ENCODE measurements around the gene LRFN2. TPM values are rescaled to one million over a fixed set of nuclear protein-coding genes. Genes with fewer than 3 reads are reported as not detected.

Gene LRFN2
- total RNA-seq (2014; rRNA removed; shearing (Covaris generic)) = 0.11 and 0.28 TPM in 2 replicates

DNA sequence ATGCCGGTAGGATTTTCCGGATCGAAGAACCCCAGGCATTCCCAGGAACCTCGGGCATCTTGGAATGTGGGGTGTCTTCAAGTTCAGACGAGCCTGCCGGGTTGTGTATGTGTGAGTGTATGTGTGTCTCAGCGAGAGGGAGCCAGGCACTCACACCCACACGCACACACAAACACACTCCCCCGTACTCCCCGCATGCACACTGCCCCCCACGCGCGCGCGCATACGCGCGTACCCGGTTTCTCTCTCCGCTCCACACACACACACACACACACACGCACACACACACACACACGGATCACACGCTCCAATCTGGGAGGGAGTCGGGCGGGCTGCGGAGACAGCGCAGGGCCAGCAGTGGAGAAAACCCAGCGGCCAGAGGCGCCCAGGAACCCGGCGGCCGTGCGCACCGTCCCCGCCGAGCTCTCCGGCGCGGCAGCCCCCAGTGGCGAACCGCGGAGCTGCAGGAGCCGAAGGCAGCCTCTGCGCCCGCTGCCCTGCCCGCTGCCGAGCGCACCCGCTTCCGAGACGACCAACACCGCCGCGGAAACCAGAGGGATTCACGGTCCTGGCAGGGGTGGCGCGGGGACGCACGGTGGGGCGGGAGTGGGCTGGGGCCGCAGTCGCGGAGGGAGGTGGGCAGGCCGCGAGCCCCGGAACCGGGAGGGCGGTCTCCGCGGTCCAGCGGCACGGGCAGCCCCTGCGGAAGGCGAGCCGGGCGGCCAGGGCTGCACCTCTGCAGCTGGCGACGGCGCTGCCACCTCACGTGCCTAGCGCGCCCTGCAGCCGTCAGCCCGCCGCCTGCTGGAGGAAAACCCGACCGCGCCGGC lies at the start of gene LRFN2:
Gene LRFN2, minus strand, starts transcription at position 125 of the 830 bp plus-strand sequence.
- H3K4me3 ChIP-seq (ENCODE audit: insufficient read depth, low read depth, low read length) = peak within 1 kb of the TSS; percentile 61
- peak; percentile 93 for DNase-seq
- H3K36me3 ChIP-seq (replicated peaks; ENCODE audit: control insufficient read depth, insufficient read depth, low read length) = no peaks in the 10 kb centered on the region
- peaks cover 30% of the 10 kb centered on the region for H3K27me3 ChIP-seq (ENCODE audit: control insufficient read depth, insufficient read depth, low read length)

DNA sequence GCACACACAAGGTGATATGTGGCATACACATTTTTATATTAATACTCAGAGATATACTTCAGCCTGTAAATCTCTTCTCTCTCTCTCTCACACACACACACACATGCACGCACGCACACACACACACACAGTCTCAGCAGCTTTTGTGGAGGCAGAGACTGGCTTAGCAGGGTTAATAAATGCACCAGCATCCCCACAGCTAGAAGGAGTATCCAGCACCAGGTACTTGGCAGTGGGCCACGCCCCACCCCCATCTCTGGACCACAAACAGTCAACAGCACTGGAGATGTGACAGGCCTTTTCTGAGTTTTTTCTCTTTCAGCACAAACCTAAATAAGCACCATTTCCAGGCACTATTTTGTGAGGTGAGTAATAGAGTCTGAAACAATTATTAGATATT lies 47.3 kb upstream of the LRFN2 start:
- H3K36me3 ChIP-seq (replicated peaks; ENCODE audit: control insufficient read depth, insufficient read depth, low read length) = no peaks in the 10 kb centered on the region
- DNase-seq = no peak
- no peaks in the 10 kb centered on the region for H3K27me3 ChIP-seq (ENCODE audit: control insufficient read depth, insufficient read depth, low read length)
- no peak overlapping the region for H3K4me3 ChIP-seq (ENCODE audit: insufficient read depth, low read depth, low read length)

DNA sequence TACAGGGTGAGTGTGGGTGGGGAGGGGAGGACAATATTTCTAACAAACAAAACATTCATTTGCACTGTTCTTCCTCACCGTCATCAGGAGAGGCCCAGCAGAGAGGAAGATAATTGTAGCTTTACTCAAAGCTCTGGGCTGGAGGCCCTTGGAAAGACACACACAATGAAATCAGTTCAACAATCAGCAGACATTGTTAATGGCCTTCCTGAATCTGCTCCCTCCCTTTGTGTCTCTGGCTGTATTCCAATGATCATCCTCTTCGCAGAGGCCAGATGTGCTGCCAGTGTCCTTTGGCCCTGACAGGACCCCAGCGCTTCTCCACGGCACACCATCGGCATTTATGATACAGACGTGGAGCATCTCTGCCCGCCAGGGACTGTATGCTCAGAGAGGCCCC lies 44.6 kb upstream of the LRFN2 start:
- H3K4me3 ChIP-seq (ENCODE audit: insufficient read depth, low read depth, low read length) = no peak overlapping the region
- no peaks in the 10 kb centered on the region for H3K36me3 ChIP-seq (replicated peaks; ENCODE audit: control insufficient read depth, insufficient read depth, low read length)
- no peak for DNase-seq
- H3K27me3 ChIP-seq (ENCODE audit: control insufficient read depth, insufficient read depth, low read length) = no peaks in the 10 kb centered on the region

DNA sequence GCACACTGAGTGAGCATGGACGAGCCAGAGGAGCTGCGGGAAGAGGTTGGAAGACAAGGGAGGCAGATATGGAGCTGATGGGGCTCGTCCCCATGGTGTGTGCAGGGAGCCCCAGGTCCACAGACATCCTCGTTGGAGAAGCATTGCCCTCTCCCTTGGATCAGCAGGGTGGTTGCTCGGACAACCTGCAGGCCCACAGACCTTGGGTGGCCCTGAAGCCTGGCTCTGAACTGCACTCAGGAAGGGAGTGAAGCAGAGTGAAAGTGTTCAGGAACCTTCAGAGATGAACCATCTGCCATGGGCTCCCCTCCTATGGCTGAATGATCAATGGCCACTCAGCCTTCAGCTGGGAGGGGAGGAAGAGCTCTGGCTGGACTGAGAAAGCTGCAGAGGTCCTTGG lies 43.3 kb upstream of the LRFN2 start:
- Histone ChIP-seq H3K36me3 (replicated peaks; ENCODE audit: control insufficient read depth, insufficient read depth, low read length) (no peaks in the 10 kb centered on the region), H3K27me3 (ENCODE audit: control insufficient read depth, insufficient read depth, low read length) (no peaks in the 10 kb centered on the region), H3K4me3 (ENCODE audit: insufficient read depth, low read depth, low read length) (no peak overlapping the region)
- DNase-seq = no peak

DNA sequence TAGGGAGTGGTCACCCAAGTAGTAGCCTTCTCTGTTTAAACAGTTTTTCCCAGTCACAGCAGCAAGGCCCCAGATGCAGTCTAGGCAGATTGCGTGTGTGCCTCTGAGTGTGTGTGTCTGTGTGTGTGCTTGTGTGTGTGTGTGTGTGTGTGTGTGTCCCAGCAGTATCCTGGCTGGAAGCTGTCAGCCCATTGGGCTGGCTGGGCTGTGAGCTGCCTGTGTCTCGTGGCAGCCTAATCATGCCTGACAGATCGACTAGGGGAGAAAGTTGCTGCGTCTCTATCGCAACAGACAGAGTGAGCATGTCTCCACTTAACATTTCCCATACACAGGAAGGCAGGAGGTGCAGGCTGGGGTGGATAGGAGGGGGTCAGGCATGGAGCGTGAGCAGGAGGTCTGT lies 42.9 kb upstream of the LRFN2 start:
- no peak overlapping the region for H3K4me3 ChIP-seq (ENCODE audit: insufficient read depth, low read depth, low read length)
- no peaks in the 10 kb centered on the region for H3K36me3 ChIP-seq (replicated peaks; ENCODE audit: control insufficient read depth, insufficient read depth, low read length)
- DNase-seq = no peak
- H3K27me3 ChIP-seq (ENCODE audit: control insufficient read depth, insufficient read depth, low read length) = no peaks in the 10 kb centered on the region

DNA sequence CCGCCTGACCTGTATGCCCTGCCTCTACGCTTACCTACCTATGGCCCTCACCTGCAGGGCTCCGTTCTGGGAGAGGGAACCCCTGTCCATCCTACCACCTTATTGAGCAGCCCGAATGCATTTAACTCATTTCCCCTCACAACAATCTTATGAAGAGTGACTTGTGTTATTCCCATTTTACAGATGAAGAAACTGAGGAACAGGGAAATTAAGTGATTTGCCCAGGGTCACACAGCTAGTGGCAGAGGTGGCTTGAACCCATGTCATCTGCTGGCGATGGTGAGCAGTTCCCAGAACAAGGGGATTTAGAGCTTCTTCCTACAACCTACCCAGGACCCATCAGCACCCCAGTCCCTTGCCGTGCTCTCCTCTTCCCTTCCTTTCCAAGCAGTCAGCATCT lies 42.3 kb upstream of the LRFN2 start:
- Histone ChIP-seq H3K36me3 (replicated peaks; ENCODE audit: control insufficient read depth, insufficient read depth, low read length) (no peaks in the 10 kb centered on the region), H3K27me3 (ENCODE audit: control insufficient read depth, insufficient read depth, low read length) (no peaks in the 10 kb centered on the region), H3K4me3 (ENCODE audit: insufficient read depth, low read depth, low read length) (no peak overlapping the region)
- no peak for DNase-seq

DNA sequence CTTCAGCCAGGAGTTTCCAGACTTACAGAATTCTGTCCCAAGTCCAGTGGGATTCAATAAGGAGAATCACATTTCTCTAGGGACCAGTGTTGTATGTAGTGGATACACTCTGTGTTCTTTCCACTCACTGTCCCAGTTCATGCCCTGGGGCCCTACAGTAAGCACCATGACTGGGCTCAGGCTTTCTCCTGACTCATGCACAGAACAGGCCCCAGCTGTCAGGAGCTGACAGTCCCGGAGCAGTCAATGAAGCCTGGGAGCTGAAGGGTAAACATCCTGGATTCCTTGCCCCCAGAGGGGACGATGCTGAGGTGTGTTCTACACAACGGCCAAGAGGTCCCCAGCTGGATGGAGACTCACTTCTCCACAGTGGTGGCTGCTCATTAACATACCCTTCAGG lies 40.2 kb upstream of the LRFN2 start:
- no peaks in the 10 kb centered on the region for H3K36me3 ChIP-seq (replicated peaks; ENCODE audit: control insufficient read depth, insufficient read depth, low read length)
- H3K4me3 ChIP-seq (ENCODE audit: insufficient read depth, low read depth, low read length) = no peak overlapping the region
- no peak for DNase-seq
- no peaks in the 10 kb centered on the region for H3K27me3 ChIP-seq (ENCODE audit: control insufficient read depth, insufficient read depth, low read length)

DNA sequence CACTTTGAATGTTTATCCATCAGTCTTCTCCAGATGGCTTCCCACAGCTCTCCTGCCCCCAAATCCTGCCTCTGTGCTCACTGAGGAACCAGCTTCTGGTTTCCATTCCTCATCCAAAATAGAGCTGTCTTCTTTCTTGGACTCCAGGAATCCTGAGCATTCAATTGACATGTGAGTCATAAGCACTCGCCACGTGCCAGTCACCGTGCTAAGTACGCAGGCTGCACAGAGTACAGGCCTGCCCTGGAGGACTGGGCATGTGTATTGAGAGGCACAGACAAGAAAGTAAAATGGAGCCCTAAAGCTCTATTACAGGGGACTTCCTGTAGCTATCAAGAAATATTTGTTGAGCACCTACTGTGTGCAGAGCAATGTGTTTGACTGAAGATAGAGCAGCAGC lies 39.7 kb upstream of the LRFN2 start:
- Histone ChIP-seq H3K27me3 (ENCODE audit: control insufficient read depth, insufficient read depth, low read length) (no peaks in the 10 kb centered on the region), H3K4me3 (ENCODE audit: insufficient read depth, low read depth, low read length) (no peak overlapping the region), H3K36me3 (replicated peaks; ENCODE audit: control insufficient read depth, insufficient read depth, low read length) (no peaks in the 10 kb centered on the region)
- no peak for DNase-seq

DNA sequence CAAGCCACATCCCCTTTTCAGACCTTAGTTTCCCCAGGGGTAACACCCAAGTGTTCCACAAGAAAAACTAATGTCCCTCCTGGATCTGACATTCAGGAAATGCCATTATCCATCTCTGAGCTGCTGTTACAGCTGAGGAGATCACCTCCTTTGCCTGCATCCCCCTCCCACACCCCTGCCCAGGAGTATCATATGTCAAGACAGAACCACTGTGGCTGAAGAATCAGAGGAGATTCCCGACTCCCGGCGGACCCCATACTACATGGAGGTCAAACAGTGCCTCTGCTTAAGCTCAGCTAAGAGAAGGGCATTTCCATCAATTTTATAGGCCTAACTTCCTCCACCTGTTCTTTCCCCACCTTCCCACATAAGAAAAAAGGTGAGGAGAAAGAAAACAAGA lies 36.8 kb upstream of the LRFN2 start:
- DNase-seq = no peak
- H3K27me3 ChIP-seq (ENCODE audit: control insufficient read depth, insufficient read depth, low read length) = no peaks in the 10 kb centered on the region
- H3K36me3 ChIP-seq (replicated peaks; ENCODE audit: control insufficient read depth, insufficient read depth, low read length) = no peaks in the 10 kb centered on the region
- H3K4me3 ChIP-seq (ENCODE audit: insufficient read depth, low read depth, low read length) = no peak overlapping the region

DNA sequence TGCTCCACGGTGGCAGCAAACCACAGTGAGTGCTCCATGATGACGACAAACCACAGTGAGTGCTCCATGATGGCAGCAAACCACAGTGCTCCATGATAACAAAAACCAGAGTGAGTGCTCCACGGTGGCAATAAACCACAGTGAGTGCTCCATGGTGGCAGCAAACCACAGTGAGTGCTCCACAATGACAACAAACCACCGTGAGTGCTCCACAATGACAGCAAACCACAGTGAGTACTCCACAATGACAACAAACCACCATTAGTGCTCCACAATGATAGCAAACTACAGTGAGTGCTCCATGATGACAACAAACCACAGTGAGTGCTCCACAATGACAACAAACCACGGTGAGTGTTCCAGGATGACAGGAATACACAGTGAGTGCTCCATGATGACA lies 36.0 kb upstream of the LRFN2 start:
- Histone ChIP-seq H3K36me3 (replicated peaks; ENCODE audit: control insufficient read depth, insufficient read depth, low read length) (no peaks in the 10 kb centered on the region), H3K27me3 (ENCODE audit: control insufficient read depth, insufficient read depth, low read length) (no peaks in the 10 kb centered on the region), H3K4me3 (ENCODE audit: insufficient read depth, low read depth, low read length) (no peak overlapping the region)
- no peak for DNase-seq

DNA sequence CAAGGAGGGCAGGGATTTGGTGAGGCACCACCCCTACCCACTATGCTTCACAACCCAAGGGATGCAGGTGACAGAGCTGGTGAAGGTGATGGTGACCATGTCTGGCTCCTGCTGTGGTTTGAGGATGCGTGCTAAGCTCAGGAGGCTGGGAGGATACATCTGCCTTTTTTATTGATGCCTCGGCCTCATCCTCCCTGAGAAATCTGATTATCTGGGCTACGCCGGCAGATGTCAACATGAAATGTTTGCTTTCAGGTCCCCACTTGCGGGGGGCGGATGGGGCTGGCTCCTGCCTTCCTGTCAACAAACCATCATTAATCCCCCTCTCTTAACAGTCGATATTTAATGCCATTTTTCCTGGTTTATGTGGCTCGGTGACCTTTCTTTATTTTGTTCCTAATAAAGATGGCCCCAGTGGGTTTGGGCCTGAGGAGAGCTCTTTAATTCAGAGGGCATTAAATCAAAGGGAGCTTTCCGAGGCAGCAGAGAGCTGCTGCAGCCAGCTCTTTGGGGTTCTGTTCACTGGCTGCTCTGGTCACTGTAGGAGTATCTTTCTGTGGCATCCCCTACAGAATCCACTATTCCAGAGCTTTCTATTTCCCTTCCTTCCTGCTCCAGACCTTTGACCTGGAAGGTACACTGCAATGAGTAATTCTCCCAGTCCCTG lies 33.5 kb upstream of the LRFN2 start:
- Histone ChIP-seq H3K27me3 (ENCODE audit: control insufficient read depth, insufficient read depth, low read length) (no peaks in the 10 kb centered on the region), H3K4me3 (ENCODE audit: insufficient read depth, low read depth, low read length) (no peak overlapping the region), H3K36me3 (replicated peaks; ENCODE audit: control insufficient read depth, insufficient read depth, low read length) (no peaks in the 10 kb centered on the region)
- no peak for DNase-seq

DNA sequence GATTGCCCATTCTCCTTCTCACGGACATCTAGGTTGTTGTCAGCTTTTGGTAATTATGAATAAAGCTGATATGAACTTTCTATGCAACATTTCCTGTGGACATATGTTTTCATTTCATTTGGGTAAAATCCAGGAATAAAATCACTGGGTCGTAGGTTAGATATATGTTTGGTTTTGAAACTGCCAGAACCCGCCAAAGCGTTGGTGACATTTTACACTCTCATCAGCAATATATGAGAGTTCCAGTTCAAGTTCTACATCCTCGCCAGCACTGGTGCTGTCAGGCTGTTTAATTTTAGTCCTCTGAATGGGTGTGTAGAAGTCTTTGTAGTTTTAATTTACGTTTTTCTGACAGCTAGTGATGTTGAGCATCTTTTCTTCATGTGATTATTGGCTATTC lies 27.5 kb upstream of the LRFN2 start:
- no peak overlapping the region for H3K4me3 ChIP-seq (ENCODE audit: insufficient read depth, low read depth, low read length)
- no peaks in the 10 kb centered on the region for H3K27me3 ChIP-seq (ENCODE audit: control insufficient read depth, insufficient read depth, low read length)
- DNase-seq = no peak
- H3K36me3 ChIP-seq (replicated peaks; ENCODE audit: control insufficient read depth, insufficient read depth, low read length) = no peaks in the 10 kb centered on the region

DNA sequence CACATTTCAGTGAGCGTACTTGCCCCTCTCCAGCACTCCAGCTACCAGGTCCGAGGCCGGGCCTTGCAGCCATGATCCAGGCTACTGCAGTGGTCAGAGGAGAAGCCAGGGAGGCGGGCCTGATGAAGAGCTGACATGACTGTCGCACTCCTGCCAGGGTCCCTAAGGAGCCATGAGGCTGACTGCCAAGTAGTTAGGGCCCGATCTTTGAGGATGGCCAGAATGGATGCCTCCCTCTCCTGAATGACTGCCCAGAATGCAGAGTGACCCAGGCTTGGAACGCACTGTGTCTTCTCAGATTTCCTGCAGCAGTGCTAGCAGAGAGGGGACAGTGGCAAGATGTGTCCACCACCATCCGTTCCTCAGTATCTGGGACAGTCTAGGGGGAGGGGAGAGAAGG lies 24.7 kb upstream of the LRFN2 start:
- Histone ChIP-seq H3K4me3 (ENCODE audit: insufficient read depth, low read depth, low read length) (no peak overlapping the region), H3K36me3 (replicated peaks; ENCODE audit: control insufficient read depth, insufficient read depth, low read length) (no peaks in the 10 kb centered on the region), H3K27me3 (ENCODE audit: control insufficient read depth, insufficient read depth, low read length) (no peaks in the 10 kb centered on the region; the same call in 1 of the 2 replicates)
- no peak for DNase-seq

DNA sequence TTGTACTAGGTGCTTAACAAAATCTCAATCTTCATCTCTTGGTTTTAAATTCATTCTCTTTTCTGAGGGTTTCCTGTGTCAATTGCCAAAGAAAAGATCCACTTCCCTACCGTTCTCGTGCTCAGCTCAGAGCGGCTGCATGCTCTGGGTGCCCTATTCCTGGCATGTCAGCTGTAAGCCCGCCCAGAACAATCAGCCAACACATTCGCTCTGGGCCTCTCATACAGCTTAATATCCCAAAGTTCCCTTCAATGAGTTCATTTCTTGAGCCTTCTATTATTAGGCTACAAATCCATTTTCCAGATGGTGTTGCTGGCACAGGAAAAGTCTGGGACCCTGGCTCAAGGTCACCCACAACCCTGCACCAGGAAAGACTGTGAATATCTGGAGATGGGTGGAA lies 24.3 kb upstream of the LRFN2 start:
- Histone ChIP-seq H3K4me3 (ENCODE audit: insufficient read depth, low read depth, low read length) (no peak overlapping the region), H3K27me3 (ENCODE audit: control insufficient read depth, insufficient read depth, low read length) (no peaks in the 10 kb centered on the region; the same call in 1 of the 2 replicates), H3K36me3 (replicated peaks; ENCODE audit: control insufficient read depth, insufficient read depth, low read length) (no peaks in the 10 kb centered on the region)
- no peak for DNase-seq

DNA sequence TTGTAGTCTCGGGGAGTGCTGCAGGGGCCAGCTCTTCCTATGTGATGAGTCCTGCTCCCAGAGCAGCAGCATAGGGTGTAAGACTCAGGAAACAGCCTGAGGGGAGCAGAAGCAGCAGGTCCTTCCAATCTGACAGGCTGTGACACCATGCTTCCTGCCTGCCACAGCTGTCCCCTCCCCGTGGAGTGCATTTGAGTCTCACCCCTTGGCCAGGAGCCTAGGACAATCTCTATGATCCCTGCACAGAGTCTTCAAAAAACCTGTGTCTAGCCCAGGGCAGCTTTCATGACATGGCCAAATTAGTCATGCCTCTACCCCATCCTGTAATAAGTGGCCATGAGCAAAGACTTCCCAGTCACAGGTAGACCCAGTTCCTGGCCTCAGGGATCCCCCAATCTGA lies 23.1 kb upstream of the LRFN2 start:
- Histone ChIP-seq H3K36me3 (replicated peaks; ENCODE audit: control insufficient read depth, insufficient read depth, low read length) (no peaks in the 10 kb centered on the region), H3K4me3 (ENCODE audit: insufficient read depth, low read depth, low read length) (no peak overlapping the region), H3K27me3 (ENCODE audit: control insufficient read depth, insufficient read depth, low read length) (no peaks in the 10 kb centered on the region; the same call in 1 of the 2 replicates)
- no peak for DNase-seq
